ENCODE results near the gene LARP4. TPM values are rescaled to one million over a fixed set of nuclear protein-coding genes. Genes with fewer than 3 reads are reported as not detected.
"Not testable (repeated sequence)": the region's sequence is repeated elsewhere in the genome, so short reads cannot be mapped to it uniquely, and the experiment has no call there.

Gene LARP4
- total and polyA plus RNA-seq, 2 experiments from 2014 or later, result 59.1 to 88.8 TPM

- no peak for ATAC-seq
- Histone ChIP-seq H2AFZ (no peak overlapping the region), H3K79me2 (replicated peaks; ENCODE audit: insufficient read depth) (no peaks in the 10 kb centered on the region), H3K27me3 (ENCODE audit: insufficient read depth) (no peaks in the 10 kb centered on the region), H3K36me3 (ENCODE audit: insufficient read depth) (no peaks in the 10 kb centered on the region), H3F3A (replicated peaks; ENCODE audit: low read depth) (no peaks in the 10 kb centered on the region), H4K20me1 (replicated peaks; ENCODE audit: insufficient read depth) (no peaks in the 10 kb centered on the region), H3K9me2 (ENCODE audit: insufficient read depth) (no peaks in the 10 kb centered on the region), H3K4me2 (no peak overlapping the region), H3K4me3 (no peak overlapping the region), H3K27ac (ENCODE audit: low read depth) (no peak overlapping the region), H3K4me1 (ENCODE audit: insufficient read depth) (no peaks in the 10 kb centered on the region)
- H3K9me3 Mint-ChIP-seq, result no peaks in the 10 kb centered on the region
- no peaks in the 10 kb centered on the region for H3K4me1 Mint-ChIP-seq
- no peak overlapping the region for H3K4me3 Mint-ChIP-seq
- no peaks in the 10 kb centered on the region for H3K36me3 Mint-ChIP-seq (ENCODE audit: low read depth)
- H3K27ac Mint-ChIP-seq, result no peak overlapping the region
- no peaks in the 10 kb centered on the region for H3K27me3 Mint-ChIP-seq (ENCODE audit: insufficient read depth, low read depth, poor library complexity)
- DNase-seq (ENCODE audit: low spot score), result no peak
- no peak for TF ChIP-seq STAT1 (IDR thresholded peaks at IDR 0.05; ENCODE audit: unreplicated experiment)
Observed at GRCh38 chr12:50363141-50363540, 37.5 kb upstream of the LARP4 start.

DNA sequence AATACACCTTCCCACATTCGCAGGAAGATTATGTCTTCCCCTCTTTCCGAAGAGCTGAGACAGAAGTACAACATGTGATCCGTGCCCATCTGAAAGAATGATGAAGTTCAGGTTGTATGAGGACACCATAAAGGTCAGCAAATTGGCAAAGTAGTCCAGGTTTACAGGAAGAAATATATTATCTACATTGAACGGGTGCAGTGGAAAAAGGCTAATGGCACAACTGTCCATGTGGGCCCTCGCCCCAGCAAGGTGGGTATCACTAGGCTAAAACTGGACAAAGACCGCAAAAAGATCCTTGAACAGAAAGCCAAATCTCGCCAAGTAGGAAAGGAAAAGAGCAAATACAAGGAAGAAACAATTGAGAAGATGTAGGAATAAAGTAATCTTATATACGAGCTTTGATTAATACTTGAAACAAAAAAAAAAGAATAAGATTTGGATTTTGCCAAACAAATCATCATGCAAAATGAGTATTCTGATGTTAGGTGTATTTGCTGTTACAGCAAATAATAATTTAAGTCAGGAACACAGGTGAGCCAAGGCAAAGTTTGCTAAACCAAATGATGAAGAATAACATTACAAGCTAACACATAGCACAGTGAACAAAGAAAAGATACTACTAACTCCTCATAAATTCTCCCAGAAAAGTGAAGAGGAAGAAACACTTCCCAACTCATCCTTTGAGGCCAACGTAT, 34.8 kb upstream of the LARP4 start:
- Histone ChIP-seq H3K4me3 (no peak overlapping the region), H3K4me2 (no peak overlapping the region), H3K9me2 (ENCODE audit: insufficient read depth) (no peaks in the 10 kb centered on the region), H3F3A (replicated peaks; ENCODE audit: low read depth) (no peaks in the 10 kb centered on the region), H3K27me3 (ENCODE audit: insufficient read depth) (no peaks in the 10 kb centered on the region), H3K4me1 (ENCODE audit: insufficient read depth) (no peaks in the 10 kb centered on the region), H3K79me2 (replicated peaks; ENCODE audit: insufficient read depth) (no peaks in the 10 kb centered on the region), H2AFZ (peak overlapping the region; percentile 79; the same call in 1 of the 2 replicates), H4K20me1 (replicated peaks; ENCODE audit: insufficient read depth) (no peaks in the 10 kb centered on the region), H3K27ac (ENCODE audit: low read depth) (no peak overlapping the region), H3K36me3 (ENCODE audit: insufficient read depth) (no peaks in the 10 kb centered on the region)
- ATAC-seq (no peak), DNase-seq (ENCODE audit: low spot score) (no peak)
- Mint-ChIP-seq H3K36me3 (ENCODE audit: low read depth) (no peaks in the 10 kb centered on the region), H3K27ac (no peak overlapping the region), H3K4me1 (no peaks in the 10 kb centered on the region), H3K4me3 (no peak overlapping the region), H3K27me3 (ENCODE audit: insufficient read depth, low read depth, poor library complexity) (no peaks in the 10 kb centered on the region), H3K9me3 (no peaks in the 10 kb centered on the region)
- TF ChIP-seq, protein P1, sequence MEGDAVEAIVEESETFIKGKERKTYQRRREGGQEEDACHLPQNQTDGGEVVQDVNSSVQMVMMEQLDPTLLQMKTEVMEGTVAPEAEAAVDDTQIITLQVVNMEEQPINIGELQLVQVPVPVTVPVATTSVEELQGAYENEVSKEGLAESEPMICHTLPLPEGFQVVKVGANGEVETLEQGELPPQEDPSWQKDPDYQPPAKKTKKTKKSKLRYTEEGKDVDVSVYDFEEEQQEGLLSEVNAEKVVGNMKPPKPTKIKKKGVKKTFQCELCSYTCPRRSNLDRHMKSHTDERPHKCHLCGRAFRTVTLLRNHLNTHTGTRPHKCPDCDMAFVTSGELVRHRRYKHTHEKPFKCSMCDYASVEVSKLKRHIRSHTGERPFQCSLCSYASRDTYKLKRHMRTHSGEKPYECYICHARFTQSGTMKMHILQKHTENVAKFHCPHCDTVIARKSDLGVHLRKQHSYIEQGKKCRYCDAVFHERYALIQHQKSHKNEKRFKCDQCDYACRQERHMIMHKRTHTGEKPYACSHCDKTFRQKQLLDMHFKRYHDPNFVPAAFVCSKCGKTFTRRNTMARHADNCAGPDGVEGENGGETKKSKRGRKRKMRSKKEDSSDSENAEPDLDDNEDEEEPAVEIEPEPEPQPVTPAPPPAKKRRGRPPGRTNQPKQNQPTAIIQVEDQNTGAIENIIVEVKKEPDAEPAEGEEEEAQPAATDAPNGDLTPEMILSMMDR (conservative IDR thresholded peaks at IDR 0.05; ENCODE audit: low read depth in 2 of 2), result no peak
- TF ChIP-seq ZNF114 (CRISPR knock-in tag; IDR thresholded peaks at IDR 0.05) (no peak), ETS1 (IDR thresholded peaks at IDR 0.05) (no peak), EZH2 (IDR thresholded peaks at IDR 0.05; ENCODE audit: low read depth, unreplicated experiment) (no peak), CREB1 (CRISPR knock-in tag; IDR thresholded peaks at IDR 0.05; ENCODE audit: low read depth) (no peak), STAT1 (IDR thresholded peaks at IDR 0.05; ENCODE audit: unreplicated experiment) (no peak)
- TF ChIP-seq, protein P2, sequence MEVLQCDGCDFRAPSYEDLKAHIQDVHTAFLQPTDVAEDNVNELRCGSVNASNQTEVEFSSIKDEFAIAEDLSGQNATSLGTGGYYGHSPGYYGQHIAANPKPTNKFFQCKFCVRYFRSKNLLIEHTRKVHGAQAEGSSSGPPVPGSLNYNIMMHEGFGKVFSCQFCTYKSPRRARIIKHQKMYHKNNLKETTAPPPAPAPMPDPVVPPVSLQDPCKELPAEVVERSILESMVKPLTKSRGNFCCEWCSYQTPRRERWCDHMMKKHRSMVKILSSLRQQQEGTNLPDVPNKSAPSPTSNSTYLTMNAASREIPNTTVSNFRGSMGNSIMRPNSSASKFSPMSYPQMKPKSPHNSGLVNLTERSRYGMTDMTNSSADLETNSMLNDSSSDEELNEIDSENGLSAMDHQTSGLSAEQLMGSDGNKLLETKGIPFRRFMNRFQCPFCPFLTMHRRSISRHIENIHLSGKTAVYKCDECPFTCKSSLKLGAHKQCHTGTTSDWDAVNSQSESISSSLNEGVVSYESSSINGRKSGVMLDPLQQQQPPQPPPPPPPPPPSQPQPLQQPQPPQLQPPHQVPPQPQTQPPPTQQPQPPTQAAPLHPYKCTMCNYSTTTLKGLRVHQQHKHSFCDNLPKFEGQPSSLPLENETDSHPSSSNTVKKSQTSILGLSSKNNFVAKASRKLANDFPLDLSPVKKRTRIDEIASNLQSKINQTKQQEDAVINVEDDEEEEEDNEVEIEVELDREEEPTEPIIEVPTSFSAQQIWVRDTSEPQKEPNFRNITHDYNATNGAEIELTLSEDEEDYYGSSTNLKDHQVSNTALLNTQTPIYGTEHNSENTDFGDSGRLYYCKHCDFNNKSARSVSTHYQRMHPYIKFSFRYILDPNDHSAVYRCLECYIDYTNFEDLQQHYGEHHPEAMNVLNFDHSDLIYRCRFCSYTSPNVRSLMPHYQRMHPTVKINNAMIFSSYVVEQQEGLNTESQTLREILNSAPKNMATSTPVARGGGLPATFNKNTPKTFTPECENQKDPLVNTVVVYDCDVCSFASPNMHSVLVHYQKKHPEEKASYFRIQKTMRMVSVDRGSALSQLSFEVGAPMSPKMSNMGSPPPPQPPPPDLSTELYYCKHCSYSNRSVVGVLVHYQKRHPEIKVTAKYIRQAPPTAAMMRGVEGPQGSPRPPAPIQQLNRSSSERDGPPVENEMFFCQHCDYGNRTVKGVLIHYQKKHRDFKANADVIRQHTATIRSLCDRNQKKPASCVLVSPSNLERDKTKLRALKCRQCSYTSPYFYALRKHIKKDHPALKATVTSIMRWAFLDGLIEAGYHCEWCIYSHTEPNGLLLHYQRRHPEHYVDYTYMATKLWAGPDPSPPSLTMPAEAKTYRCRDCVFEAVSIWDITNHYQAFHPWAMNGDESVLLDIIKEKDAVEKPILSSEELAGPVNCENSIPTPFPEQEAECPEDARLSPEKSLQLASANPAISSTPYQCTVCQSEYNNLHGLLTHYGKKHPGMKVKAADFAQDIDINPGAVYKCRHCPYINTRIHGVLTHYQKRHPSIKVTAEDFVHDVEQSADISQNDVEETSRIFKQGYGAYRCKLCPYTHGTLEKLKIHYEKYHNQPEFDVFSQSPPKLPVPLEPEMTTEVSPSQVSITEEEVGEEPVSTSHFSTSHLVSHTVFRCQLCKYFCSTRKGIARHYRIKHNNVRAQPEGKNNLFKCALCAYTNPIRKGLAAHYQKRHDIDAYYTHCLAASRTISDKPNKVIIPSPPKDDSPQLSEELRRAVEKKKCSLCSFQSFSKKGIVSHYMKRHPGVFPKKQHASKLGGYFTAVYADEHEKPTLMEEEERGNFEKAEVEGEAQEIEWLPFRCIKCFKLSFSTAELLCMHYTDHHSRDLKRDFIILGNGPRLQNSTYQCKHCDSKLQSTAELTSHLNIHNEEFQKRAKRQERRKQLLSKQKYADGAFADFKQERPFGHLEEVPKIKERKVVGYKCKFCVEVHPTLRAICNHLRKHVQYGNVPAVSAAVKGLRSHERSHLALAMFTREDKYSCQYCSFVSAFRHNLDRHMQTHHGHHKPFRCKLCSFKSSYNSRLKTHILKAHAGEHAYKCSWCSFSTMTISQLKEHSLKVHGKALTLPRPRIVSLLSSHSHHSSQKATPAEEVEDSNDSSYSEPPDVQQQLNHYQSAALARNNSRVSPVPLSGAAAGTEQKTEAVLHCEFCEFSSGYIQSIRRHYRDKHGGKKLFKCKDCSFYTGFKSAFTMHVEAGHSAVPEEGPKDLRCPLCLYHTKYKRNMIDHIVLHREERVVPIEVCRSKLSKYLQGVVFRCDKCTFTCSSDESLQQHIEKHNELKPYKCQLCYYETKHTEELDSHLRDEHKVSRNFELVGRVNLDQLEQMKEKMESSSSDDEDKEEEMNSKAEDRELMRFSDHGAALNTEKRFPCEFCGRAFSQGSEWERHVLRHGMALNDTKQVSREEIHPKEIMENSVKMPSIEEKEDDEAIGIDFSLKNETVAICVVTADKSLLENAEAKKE (CRISPR knock-in tag; IDR thresholded peaks at IDR 0.05), result no peak

DNA sequence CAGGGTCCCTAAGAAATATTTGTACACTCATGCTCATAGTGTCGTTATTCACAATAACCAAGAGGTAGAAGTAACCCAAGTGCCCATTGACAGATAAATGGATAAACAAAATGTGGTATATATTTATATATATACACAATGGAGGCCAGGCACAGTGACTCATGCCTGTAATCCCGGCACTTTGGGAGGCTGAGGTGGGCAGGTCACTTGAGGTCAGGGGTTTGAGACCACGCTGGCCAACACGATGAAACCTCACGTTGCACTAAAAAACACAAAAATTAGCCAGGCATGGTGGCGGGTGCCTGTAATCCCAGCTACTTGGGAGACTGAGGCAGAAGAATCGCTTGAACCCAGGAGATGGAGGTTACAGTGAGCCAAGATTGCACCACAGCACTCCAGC, 30.0 kb upstream of the LARP4 start:
- not testable (repeated sequence) for H3K79me2 ChIP-seq (replicated peaks; ENCODE audit: insufficient read depth); H2AFZ ChIP-seq; DNase-seq (ENCODE audit: low spot score); H3K4me1 ChIP-seq (ENCODE audit: insufficient read depth); H3K4me3 Mint-ChIP-seq; H3K27ac ChIP-seq (ENCODE audit: low read depth); H3K27me3 Mint-ChIP-seq (ENCODE audit: insufficient read depth, low read depth, poor library complexity); H3K9me2 ChIP-seq (ENCODE audit: insufficient read depth); H3F3A ChIP-seq (replicated peaks; ENCODE audit: low read depth); H3K4me1 Mint-ChIP-seq; H4K20me1 ChIP-seq (replicated peaks; ENCODE audit: insufficient read depth); H3K9me3 Mint-ChIP-seq; H3K4me3 ChIP-seq; H3K27ac Mint-ChIP-seq; H3K36me3 Mint-ChIP-seq (ENCODE audit: low read depth); ATAC-seq; H3K4me2 ChIP-seq; H3K36me3 ChIP-seq (ENCODE audit: insufficient read depth); H3K27me3 ChIP-seq (ENCODE audit: insufficient read depth)
